Endothelial cell (in vitro differentiated cells): ENCODE results near the gene KSR1. TPM values are rescaled to one million over a fixed set of nuclear protein-coding genes. Genes with fewer than 3 reads are reported as not detected.

ENCODE experiments used
- DNase-seq: peaks from one replicate; pipeline ENCODE4 v3.0.0; 2021; ENCODE audit warnings: low spot score
- H3K27ac Mint-ChIP-seq: one replicate; pipeline ENCODE4 v1.8.0; 2021; ENCODE audit warnings: mixed read lengths, inconsistent platforms; ENCODE audit not compliant: unreplicated experiment
- H3K27me3 Mint-ChIP-seq: one replicate; pipeline ENCODE4 v1.8.0; 2021; ENCODE audit warnings: mild to moderate bottlenecking, moderate library complexity, mixed read lengths, inconsistent platforms; ENCODE audit not compliant: unreplicated experiment
- H3K36me3 Mint-ChIP-seq: one replicate; pipeline ENCODE4 v1.8.0; 2021; ENCODE audit warnings: mild to moderate bottlenecking, low read depth, mixed read lengths, inconsistent platforms; ENCODE audit not compliant: unreplicated experiment
- H3K4me1 Mint-ChIP-seq: one replicate; pipeline ENCODE4 v1.8.0; 2021; ENCODE audit warnings: mild to moderate bottlenecking, mixed read lengths, inconsistent platforms; ENCODE audit not compliant: unreplicated experiment
- H3K4me3 Mint-ChIP-seq: one replicate; pipeline ENCODE4 v1.8.0; 2021; ENCODE audit warnings: mild to moderate bottlenecking, mixed read lengths, inconsistent platforms; ENCODE audit not compliant: unreplicated experiment
- H3K9me3 Mint-ChIP-seq: one replicate; pipeline ENCODE4 v1.8.0; 2021; ENCODE audit warnings: mixed read lengths, inconsistent platforms; ENCODE audit not compliant: unreplicated experiment
- total RNA-seq: library from RNA; stranded (reverse); fragmentation: NEBNext Ultra II Directional; extraction: Animal tissue kit (Norgen Biotek cat#: 25700); gene quantifications from one replicate; pipeline ENCODE4 v1.2.1, GENCODE V29; 2021; ENCODE audit not compliant: unreplicated experiment
- TF ChIP-seq, protein P1 (sequence below): fragments of 200-600 bp; sonication (generic); IDR thresholded peaks from one replicate; pipeline ENCODE4 v1.5.0; 2021; ENCODE audit warnings: antibody characterized with exemption; ENCODE audit not compliant: unreplicated experiment

The KSR1 gene
- total RNA-seq, 1 donor from 2014 or later, result 65.2 TPM

DNA sequence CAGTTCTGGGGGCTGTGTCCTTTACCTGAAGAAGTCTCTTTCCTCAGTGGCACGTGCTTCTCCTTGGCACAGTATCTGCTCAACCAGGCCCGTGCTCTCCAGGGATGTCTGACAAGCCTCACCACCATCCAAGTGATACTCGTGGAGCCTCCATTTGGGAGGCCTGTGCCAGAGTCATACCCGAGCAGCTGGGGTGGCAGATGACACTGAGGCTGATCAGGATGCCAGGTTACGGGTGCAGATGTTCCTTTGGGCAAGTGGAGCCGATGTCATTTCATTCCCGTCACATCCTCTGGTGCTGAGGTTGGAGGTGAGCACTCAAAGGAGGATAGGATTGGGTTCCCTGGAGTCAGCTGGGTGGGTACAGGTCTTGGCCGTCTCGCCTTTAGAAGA lies 87.2 kb downstream of the KSR1 start:
- TF ChIP-seq, protein P1, sequence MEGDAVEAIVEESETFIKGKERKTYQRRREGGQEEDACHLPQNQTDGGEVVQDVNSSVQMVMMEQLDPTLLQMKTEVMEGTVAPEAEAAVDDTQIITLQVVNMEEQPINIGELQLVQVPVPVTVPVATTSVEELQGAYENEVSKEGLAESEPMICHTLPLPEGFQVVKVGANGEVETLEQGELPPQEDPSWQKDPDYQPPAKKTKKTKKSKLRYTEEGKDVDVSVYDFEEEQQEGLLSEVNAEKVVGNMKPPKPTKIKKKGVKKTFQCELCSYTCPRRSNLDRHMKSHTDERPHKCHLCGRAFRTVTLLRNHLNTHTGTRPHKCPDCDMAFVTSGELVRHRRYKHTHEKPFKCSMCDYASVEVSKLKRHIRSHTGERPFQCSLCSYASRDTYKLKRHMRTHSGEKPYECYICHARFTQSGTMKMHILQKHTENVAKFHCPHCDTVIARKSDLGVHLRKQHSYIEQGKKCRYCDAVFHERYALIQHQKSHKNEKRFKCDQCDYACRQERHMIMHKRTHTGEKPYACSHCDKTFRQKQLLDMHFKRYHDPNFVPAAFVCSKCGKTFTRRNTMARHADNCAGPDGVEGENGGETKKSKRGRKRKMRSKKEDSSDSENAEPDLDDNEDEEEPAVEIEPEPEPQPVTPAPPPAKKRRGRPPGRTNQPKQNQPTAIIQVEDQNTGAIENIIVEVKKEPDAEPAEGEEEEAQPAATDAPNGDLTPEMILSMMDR, result no peak
- H3K9me3 Mint-ChIP-seq, result no peaks in the 10 kb centered on the region
- H3K27ac Mint-ChIP-seq, result no peak overlapping the region
- H3K4me1 Mint-ChIP-seq, result peaks cover 19% of the 10 kb centered on the region
- DNase-seq, result no peak
- peaks cover 5% of the 10 kb centered on the region for H3K27me3 Mint-ChIP-seq
- no peaks in the 10 kb centered on the region for H3K36me3 Mint-ChIP-seq
- no peak overlapping the region for H3K4me3 Mint-ChIP-seq

DNA sequence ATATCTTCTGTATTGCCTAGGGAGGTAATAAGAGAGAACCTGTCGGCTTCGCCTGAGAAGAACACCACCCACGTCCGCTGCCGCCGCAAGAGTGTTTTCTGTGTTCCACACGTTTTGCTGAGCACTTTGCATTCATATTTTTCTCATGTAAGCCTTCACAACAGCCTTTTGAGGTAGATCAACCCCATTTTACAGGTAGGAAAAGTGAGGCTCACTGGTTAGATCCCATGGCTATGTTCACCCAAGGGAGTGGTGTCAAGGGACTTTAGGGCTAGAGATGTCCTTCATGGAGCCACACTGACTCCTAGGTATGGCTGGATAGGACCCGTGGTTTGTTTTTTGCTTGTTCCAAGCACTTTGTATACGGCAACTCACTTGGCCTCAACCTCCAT lies 87.7 kb downstream of the KSR1 start:
- Mint-ChIP-seq H3K27me3 (peaks cover 5% of the 10 kb centered on the region), H3K36me3 (no peaks in the 10 kb centered on the region), H3K27ac (no peak overlapping the region), H3K4me3 (no peak overlapping the region), H3K4me1 (peaks cover 19% of the 10 kb centered on the region), H3K9me3 (no peaks in the 10 kb centered on the region)
- no peak for DNase-seq
- TF ChIP-seq, protein P1, result no peak

GRCh38 chr17:27544350-27545131 lies 88.3 kb downstream of the KSR1 start:
- H3K36me3 Mint-ChIP-seq, result no peaks in the 10 kb centered on the region
- no peaks in the 10 kb centered on the region for H3K9me3 Mint-ChIP-seq
- H3K27me3 Mint-ChIP-seq, result peaks cover 5% of the 10 kb centered on the region
- H3K4me3 Mint-ChIP-seq, result no peak overlapping the region
- no peak for DNase-seq
- no peak overlapping the region for H3K27ac Mint-ChIP-seq
- TF ChIP-seq, protein P1, result no peak
- peaks cover 19% of the 10 kb centered on the region for H3K4me1 Mint-ChIP-seq

- Mint-ChIP-seq H3K36me3 (no peaks in the 10 kb centered on the region), H3K9me3 (no peaks in the 10 kb centered on the region), H3K4me1 (peaks cover 19% of the 10 kb centered on the region), H3K27ac (peak overlapping the region; percentile 63), H3K4me3 (no peak overlapping the region), H3K27me3 (peaks cover 5% of the 10 kb centered on the region)
- TF ChIP-seq, protein P1, result no peak
- DNase-seq, result no peak
These were observed 89.4 kb downstream of the KSR1 start for GRCh38 chr17:27545562-27546229.
